ENCODE data around the gene AHI1. TPM values are rescaled to one million over a fixed set of nuclear protein-coding genes. Genes with fewer than 3 reads are reported as not detected.

The AHI1 gene
- total and polyA plus RNA-seq, 2 donors (not counting 1 experiment from before 2014, with no cell fraction given) = 14.2 to 22.8 TPM

DNA sequence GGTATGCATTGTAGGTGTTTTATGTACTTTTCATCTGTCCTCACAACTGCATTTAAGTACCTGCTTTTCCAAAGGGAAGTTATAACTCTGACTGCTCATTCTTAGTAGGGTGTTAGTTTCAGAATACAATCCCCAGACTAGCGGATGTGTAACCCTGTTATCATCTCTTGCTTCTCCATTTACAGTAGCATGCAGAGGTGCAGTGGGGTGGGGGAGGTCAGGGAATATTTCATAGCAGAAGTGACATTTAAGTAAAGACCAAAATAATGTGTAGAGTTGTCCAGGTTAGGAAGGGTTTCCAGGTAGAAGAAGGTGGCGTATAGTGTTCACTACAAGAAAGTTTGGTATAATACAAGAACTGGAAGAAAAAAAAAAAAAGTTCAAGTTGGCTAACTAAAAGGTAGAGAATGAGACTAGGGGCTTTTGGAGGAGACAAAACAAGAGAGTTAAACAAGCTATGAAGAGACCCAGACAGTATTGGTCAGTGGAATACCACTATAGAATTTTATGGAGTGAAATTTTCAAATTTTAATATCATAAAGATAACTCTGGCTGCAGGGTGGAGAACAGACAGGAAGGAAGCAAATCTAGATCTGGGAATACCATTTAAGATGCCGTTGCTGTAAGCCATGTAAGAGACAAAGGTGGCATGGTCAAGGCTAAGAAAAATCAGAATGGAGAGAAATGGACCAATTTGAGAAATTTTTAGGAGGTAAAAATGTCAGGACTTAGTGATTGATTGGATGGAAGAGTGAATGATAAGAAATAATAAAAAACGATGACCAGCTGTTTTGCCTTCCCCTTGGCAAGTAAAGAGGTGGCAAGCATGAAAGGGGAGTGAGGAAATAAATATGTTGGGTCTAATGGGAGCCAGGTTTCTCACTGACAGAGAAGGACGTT, 2.2 kb upstream of the AHI1 start:
- Histone ChIP-seq H3K27me3 (ENCODE audit: control insufficient read depth, insufficient read depth, low read length) (no peaks in the 10 kb centered on the region), H3K9me3 (ENCODE audit: control insufficient read depth, insufficient read depth, low read depth, low read length) (no peaks in the 10 kb centered on the region), H3K4me1 (ENCODE audit: control insufficient read depth, extremely low read depth, insufficient read depth, low read length) (peaks cover 5% of the 10 kb centered on the region), H3K9ac (ENCODE audit: insufficient read depth, low read length) (no peak overlapping the region), H3K79me2 (ENCODE audit: control insufficient read depth, insufficient read depth, low read length) (peaks cover 13% of the 10 kb centered on the region), H4K20me1 (ENCODE audit: control insufficient read depth, extremely low read depth, insufficient read depth, low read length) (no peaks in the 10 kb centered on the region), H3K27ac (ENCODE audit: insufficient read depth, low read length) (no peak overlapping the region), H3K36me3 (ENCODE audit: control insufficient read depth, insufficient read depth, low read length) (peaks cover 2% of the 10 kb centered on the region), H2AFZ (ENCODE audit: low read length) (no peak overlapping the region), H3K4me3 (replicated peaks in 1 of 4; ENCODE audit: control extremely low read depth in 1 of 4, insufficient read depth in 1 of 4, low read depth in 3 of 4, low read length in 4 of 4) (no peak overlapping the region), H3K4me2 (ENCODE audit: extremely low read depth, insufficient read depth, low read length) (no peak overlapping the region)
- DNase-seq (ENCODE audit: low read depth in 2 of 2) = no peak
- no peak for TF ChIP-seq EZH2 (IDR thresholded peaks at IDR 0.05; ENCODE audit: low read length, missing control alignments)
- TF ChIP-seq, protein P1, sequence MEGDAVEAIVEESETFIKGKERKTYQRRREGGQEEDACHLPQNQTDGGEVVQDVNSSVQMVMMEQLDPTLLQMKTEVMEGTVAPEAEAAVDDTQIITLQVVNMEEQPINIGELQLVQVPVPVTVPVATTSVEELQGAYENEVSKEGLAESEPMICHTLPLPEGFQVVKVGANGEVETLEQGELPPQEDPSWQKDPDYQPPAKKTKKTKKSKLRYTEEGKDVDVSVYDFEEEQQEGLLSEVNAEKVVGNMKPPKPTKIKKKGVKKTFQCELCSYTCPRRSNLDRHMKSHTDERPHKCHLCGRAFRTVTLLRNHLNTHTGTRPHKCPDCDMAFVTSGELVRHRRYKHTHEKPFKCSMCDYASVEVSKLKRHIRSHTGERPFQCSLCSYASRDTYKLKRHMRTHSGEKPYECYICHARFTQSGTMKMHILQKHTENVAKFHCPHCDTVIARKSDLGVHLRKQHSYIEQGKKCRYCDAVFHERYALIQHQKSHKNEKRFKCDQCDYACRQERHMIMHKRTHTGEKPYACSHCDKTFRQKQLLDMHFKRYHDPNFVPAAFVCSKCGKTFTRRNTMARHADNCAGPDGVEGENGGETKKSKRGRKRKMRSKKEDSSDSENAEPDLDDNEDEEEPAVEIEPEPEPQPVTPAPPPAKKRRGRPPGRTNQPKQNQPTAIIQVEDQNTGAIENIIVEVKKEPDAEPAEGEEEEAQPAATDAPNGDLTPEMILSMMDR (conservative IDR thresholded peaks at IDR 0.05 in 1 of 2, IDR thresholded peaks at IDR 0.05 in 1 of 2; ENCODE audit: low read depth in 1 of 2, low read length in 2 of 2) = no peak

- H3K4me2 ChIP-seq (ENCODE audit: extremely low read depth, insufficient read depth, low read length) = peak overlapping the region; percentile 79
- H3K27ac ChIP-seq (ENCODE audit: insufficient read depth, low read length) = peak overlapping the region; percentile 100
- no peaks in the 10 kb centered on the region for H3K9me3 ChIP-seq (ENCODE audit: control insufficient read depth, insufficient read depth, low read depth, low read length)
- no peaks in the 10 kb centered on the region for H3K27me3 ChIP-seq (ENCODE audit: control insufficient read depth, insufficient read depth, low read length)
- peak overlapping the region; percentile 79 to 98 (median 94) for H3K4me3 ChIP-seq (replicated peaks in 1 of 4; ENCODE audit: control extremely low read depth in 1 of 4, insufficient read depth in 1 of 4, low read depth in 3 of 4, low read length in 4 of 4)
- peaks cover 5% of the 10 kb centered on the region for H3K4me1 ChIP-seq (ENCODE audit: control insufficient read depth, extremely low read depth, insufficient read depth, low read length)
- peak overlapping the region; percentile 99 for H3K9ac ChIP-seq (ENCODE audit: insufficient read depth, low read length)
- peak overlapping the region; percentile 79 for H2AFZ ChIP-seq (ENCODE audit: low read length)
- peaks cover 2% of the 10 kb centered on the region for H3K36me3 ChIP-seq (ENCODE audit: control insufficient read depth, insufficient read depth, low read length)
- peak; percentile 90 to 94 for DNase-seq (ENCODE audit: low read depth in 2 of 2)
- H3K79me2 ChIP-seq (ENCODE audit: control insufficient read depth, insufficient read depth, low read length) = peaks cover 20% of the 10 kb centered on the region
- H4K20me1 ChIP-seq (ENCODE audit: control insufficient read depth, extremely low read depth, insufficient read depth, low read length) = no peaks in the 10 kb centered on the region
- no peak for TF ChIP-seq EZH2 (IDR thresholded peaks at IDR 0.05; ENCODE audit: low read length, missing control alignments)
- TF ChIP-seq, protein P1 (conservative IDR thresholded peaks at IDR 0.05 in 1 of 2, IDR thresholded peaks at IDR 0.05 in 1 of 2; ENCODE audit: low read depth in 1 of 2, low read length in 2 of 2) = no peak
These were observed 773 bp upstream of the AHI1 start for GRCh38 chr6:135498185-135498841.

DNA sequence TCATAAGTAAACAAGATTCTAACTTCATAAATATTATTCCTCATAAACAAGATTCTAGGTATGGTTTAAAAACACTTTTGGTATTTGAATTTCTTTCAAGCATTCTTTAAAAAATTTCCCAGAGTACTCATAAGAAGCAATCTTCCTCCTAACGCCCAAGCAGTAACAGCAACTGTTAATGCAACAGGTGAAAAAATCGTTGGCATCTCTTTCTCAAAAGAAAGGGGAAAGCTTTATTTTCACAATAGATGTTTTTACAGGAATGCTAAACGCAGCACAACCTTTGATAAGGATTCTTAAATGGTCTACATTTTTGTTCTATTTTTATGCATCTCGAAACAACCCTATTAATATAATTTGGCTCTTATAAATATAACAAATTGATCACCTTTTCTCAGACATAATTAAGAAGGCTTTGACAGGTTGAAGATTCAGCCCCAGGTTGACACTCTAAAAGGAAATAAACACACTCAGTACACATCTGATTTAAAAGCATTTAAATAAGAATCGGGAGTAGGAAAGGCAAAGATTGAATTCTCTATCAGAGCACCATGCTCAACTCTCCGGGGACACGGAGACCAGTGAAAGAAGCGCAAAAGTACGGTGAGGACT, 634 bp downstream of the AHI1 start:
- Histone ChIP-seq H3K27ac (ENCODE audit: insufficient read depth, low read length) (peak overlapping the region; percentile 100), H3K36me3 (ENCODE audit: control insufficient read depth, insufficient read depth, low read length) (peaks cover 2% of the 10 kb centered on the region), H3K9ac (ENCODE audit: insufficient read depth, low read length) (peak overlapping the region; percentile 99), H4K20me1 (ENCODE audit: control insufficient read depth, extremely low read depth, insufficient read depth, low read length) (no peaks in the 10 kb centered on the region), H3K27me3 (ENCODE audit: control insufficient read depth, insufficient read depth, low read length) (no peaks in the 10 kb centered on the region), H3K4me2 (ENCODE audit: extremely low read depth, insufficient read depth, low read length) (peak overlapping the region; percentile 64), H3K4me1 (ENCODE audit: control insufficient read depth, extremely low read depth, insufficient read depth, low read length) (peaks cover 5% of the 10 kb centered on the region), H3K9me3 (ENCODE audit: control insufficient read depth, insufficient read depth, low read depth, low read length) (no peaks in the 10 kb centered on the region), H3K79me2 (ENCODE audit: control insufficient read depth, insufficient read depth, low read length) (peaks cover 20% of the 10 kb centered on the region), H2AFZ (ENCODE audit: low read length) (peak overlapping the region; percentile 72), H3K4me3 (replicated peaks in 1 of 4; ENCODE audit: control extremely low read depth in 1 of 4, insufficient read depth in 1 of 4, low read depth in 3 of 4, low read length in 4 of 4) (peak overlapping the region; percentile 79 to 98 (median 94))
- peak in 1 of 2 donors; percentile 5 for DNase-seq (ENCODE audit: low read depth in 2 of 2)
- TF ChIP-seq, protein P1 (conservative IDR thresholded peaks at IDR 0.05 in 1 of 2, IDR thresholded peaks at IDR 0.05 in 1 of 2; ENCODE audit: low read depth in 1 of 2, low read length in 2 of 2) = no peak
- TF ChIP-seq EZH2 (IDR thresholded peaks at IDR 0.05; ENCODE audit: low read length, missing control alignments) = no peak
